GM18909 (cell line): ENCODE measurements around the gene SHROOM2.
"Not testable (repeated sequence)": the region's sequence is repeated elsewhere in the genome, so short reads cannot be mapped to it uniquely, and the experiment has no call there.

ENCODE experiments used
- ATAC-seq: cut with Tn5 transposase; IDR thresholded peaks from one replicate; pipeline ENCODE4 v1.9.1; 2021; ENCODE audit warnings: mild to moderate bottlenecking; ENCODE audit not compliant: unreplicated experiment, poor library complexity

Gene SHROOM2

GRCh38 chrX:9825129-9825790 is 39.0 kb downstream of the SHROOM2 start:
- ATAC-seq: no peak

DNA sequence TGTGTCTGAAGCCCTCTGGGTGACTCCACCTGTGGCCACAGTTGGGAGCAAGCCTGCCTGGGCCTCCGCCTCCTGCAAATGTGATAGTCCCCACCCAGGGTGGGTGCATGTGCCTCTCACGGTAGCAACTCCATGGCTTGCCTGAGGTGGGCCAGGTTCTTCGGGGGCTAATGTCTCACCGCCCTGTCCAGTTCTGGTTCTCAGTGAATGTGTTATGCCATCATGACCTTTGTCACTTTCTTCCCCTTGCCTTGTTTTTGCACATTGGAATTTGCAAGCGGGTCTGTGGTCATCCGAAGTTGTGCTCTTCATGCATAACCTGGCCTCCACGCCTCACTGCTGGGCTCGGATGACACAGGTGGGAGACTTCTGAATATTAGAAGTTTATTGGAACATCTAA is 39.7 kb downstream of the SHROOM2 start:
- ATAC-seq: no peak

- ATAC-seq: peak; percentile 85
Observed at GRCh38 chrX:9829308-9830267, 43.4 kb downstream of the SHROOM2 start.

- ATAC-seq: no peak
Observed at GRCh38 chrX:9832811-9833210, 46.6 kb downstream of the SHROOM2 start.

- no peak for ATAC-seq
Observed at GRCh38 chrX:9835585-9836210, 49.5 kb downstream of the SHROOM2 start.

DNA sequence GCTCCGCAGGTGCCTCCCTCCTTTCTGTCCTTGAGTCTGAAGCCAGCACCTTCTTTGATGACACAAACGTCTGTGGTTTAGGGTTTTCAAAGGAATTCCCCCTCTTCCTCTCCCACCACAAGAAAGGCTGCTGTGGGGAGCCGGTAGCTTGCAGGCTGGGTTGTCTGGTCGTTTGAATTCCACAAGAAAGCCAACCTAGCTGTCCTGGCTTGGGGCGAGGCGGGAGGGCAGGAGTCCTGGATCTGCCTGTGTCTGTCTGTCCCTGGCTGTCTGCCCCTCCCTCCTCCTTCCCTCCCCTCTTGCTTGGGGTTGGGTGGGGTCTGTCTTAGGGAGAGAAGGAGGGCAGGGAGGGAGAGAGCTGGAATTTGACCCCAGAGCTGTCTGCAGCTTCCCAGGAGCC is 56.3 kb downstream of the SHROOM2 start:
- ATAC-seq: no peak

- no peak for ATAC-seq
Observed at GRCh38 chrX:9844936-9845577, 58.8 kb downstream of the SHROOM2 start.

DNA sequence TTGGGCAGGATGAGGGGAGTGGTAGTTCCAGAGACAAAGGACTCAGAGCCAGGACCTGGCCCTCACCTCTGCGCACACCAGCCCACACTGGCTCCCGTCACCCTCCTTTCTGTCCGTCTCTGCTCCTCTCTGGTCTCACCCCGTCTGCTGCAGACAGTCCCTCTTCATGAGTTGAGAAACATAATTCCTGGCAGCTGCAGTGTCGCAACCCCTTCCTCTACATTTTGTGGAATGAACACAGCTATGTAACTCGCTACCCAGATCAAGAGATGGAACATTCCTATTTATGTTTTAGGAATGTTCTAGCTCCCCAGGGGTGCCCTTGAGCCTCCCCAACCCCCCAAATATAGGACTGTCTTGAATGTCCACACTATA is 59.3 kb downstream of the SHROOM2 start:
- ATAC-seq: no peak

DNA sequence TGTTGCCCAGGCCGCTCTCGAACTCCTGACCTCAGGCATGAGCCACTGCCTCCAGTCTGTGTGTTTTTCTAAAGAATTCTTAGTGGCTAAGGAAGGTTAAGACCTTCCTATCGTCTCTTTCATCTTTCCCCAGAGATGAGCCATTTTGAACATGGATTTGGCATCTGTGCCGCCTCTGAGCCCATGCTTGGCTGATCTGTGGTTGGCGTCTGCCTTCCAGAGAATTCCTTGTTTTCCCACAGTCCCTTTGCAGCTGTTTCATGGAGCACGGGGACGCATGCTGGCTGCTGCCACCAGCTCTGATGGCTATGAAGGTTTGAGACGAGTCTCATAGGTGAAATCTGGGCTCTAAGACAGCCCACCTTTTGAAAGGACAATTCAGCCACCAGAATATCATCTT is 60.4 kb downstream of the SHROOM2 start:
- ATAC-seq: no peak

GRCh38 chrX:9847071-9847470 is 60.8 kb downstream of the SHROOM2 start:
- ATAC-seq: no peak

- no peak for ATAC-seq
Observed at GRCh38 chrX:9848718-9849479, 62.7 kb downstream of the SHROOM2 start.

DNA sequence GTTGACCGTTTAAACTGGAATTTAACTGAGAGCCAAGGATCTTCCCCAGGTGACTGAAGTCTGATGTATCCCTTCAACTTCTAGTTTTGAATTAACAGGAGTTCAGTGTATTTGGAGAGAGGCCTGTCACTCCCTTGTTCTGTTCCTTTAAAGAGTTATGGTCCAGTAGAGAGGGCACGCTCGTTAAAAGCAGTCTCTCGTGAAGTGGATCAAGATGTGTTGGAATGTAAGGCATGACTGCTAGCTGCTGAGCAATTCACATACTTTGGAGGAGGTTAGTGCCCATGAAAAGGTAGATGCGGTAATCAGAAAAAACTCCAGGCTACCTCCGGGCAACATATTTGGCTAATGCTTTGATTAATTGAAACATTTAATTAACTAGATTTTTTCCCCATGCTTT is 65.7 kb downstream of the SHROOM2 start:
- no peak for ATAC-seq

GRCh38 chrX:9853307-9853706 is 67.1 kb downstream of the SHROOM2 start:
- ATAC-seq: no peak

DNA sequence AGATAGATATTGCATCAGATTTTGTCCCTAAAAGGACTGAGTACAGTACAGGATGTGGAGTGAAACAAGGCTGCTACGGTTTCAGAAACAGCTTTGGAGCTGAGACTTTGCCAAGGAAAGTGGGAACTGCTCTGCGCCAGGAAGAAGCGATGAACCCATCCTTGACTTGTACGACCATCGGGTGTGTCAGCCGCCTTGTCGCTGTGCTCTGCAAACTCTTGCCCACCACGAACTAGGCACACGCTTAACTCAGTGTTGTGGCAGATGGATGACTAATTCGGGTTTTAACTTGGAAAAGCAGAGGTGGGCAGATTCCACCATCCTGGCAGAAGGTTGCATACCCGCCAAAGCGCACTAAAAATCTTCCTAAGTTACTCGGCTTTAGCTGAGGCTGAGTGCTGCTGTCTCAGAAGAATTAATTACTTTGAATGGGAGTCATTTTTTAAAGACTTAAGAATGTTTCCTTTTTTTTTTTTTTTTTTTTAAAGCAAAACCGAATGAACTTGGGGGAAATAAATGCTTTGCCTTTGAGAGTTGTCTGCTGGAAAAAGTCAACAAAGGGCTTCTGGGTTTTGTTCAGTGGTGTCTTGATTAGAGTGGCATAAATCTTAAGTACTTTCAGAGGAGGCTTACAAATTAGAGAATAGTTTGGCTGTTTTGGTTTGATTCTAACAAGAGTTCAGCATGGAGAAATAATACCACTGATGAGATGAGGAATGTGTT is 69.5 kb downstream of the SHROOM2 start:
- no peak for ATAC-seq

GRCh38 chrX:9856588-9856987 is 70.4 kb downstream of the SHROOM2 start:
- ATAC-seq: no peak

DNA sequence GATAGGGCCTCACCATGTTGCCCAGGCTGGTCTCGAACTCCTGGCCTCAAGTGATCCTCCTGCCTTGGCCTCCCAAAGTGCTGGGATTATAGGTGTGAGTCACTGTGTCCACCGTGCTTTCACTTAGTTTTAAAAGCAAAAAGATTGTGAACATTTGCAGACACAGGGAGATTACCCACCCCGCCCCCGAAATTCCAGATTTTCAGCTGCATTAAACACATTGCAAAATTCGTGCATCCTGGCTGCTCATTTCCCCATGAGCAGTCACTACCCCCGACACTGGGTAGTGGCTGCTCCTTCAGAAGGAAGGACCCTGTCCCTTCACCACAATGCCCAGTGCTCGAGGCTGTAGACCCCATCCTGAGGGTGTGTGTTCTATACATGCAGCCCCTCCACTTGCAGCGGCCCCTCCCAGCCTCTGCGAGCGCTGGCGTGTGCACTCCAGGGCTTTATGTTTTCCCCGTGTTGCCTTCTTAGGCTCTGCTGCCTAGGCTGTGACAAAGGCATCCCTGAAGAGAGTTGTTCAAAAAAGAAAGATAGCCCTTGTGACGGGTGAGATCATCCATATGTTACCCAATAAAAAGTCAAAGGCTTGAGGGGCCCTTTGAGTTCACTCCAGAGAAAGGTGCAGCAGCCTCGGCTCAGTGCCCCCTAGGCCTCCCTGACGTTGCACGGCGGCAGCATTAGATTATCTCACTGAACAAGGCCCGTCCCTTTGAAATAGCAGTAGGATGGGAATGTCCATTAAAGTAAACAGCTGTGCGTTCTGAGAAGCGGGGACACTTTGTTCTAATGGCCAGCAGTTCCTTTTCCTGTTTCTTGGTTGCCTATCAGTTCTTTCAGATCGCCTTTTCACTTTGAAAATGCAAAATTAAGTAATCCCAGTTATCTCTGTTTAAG is 71.6 kb downstream of the SHROOM2 start:
- ATAC-seq: no peak

DNA sequence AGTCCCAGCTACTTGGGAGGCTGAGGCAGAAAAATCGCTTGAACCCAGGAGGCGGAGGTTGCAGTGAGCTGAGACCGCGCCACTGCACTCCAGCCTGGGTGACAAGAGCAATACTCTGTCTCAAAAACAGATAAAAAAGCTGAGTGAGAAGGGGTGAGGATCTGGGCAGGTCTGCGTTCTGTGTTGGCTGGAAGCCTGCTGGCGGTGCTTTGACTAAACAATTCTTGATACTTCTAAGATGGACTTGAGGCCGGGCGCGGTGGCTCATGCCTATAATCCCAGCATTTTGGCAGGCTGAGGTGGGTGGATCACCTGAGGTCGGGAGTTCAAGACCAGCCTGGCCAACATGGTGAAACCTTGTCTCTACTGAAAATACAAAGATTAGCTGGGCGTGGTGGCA is 72.5 kb downstream of the SHROOM2 start:
- not testable (repeated sequence) for ATAC-seq
